Kidney (tissue), 14 donors: ENCODE data around the gene KRTAP1-1. TPM values are rescaled to one million over a fixed set of nuclear protein-coding genes. Genes with fewer than 3 reads are reported as not detected.

Source experiments
- DNase-seq, 5 donors: peaks; one replicate each; pipeline ENCODE4 v3.0.0-alpha.2; 2013 to 2020
- FAIRE-seq: peaks from 2 replicates; lab custom pipeline; 2012; peaks lifted over from hg19 to GRCh38; lab: Jason Lieb, UNC
- H3K27ac ChIP-seq, 2 donors: one replicate each; pipeline ENCODE4 v1.7.0; 2013; ENCODE audit warnings: low read depth in 2 of 2, low read length in 2 of 2, inconsistent platforms in 1 of 2
- H3K27me3 ChIP-seq: one replicate; pipeline ENCODE4 v1.7.1; 2013; ENCODE audit warnings: low read length, inconsistent platforms; ENCODE audit not compliant: control insufficient read depth, insufficient read depth
- H3K36me3 ChIP-seq, 3 donors: one replicate each; pipeline versions ENCODE4 v1.7.0 to v1.7.1; 2013; ENCODE audit warnings: low read length in 3 of 3, control low read depth in 1 of 3, inconsistent platforms in 1 of 3; ENCODE audit not compliant: insufficient read depth in 3 of 3, control insufficient read depth in 2 of 3
- H3K4me1 ChIP-seq, 3 donors: one replicate each; pipeline versions ENCODE4 v1.7.0 to v1.7.1; 2013; ENCODE audit warnings: low read length in 3 of 3, inconsistent platforms in 1 of 3, low read depth in 1 of 3; ENCODE audit not compliant: control insufficient read depth in 2 of 3, insufficient read depth in 2 of 3
- H3K4me3 ChIP-seq, 3 donors: one replicate each; pipeline versions ENCODE4 v1.7.0 to v1.8.1; 2013; ENCODE audit warnings: low read length in 3 of 3, control low read depth in 1 of 3, inconsistent platforms in 1 of 3
- H3K9ac ChIP-seq, 3 donors: one replicate each; pipeline versions ENCODE4 v1.7.0 to v1.7.1; 2013; ENCODE audit warnings: low read length in 3 of 3, control low read depth in 1 of 3, inconsistent platforms in 1 of 3
- H3K9me3 ChIP-seq, 3 donors: one replicate each; pipeline versions ENCODE4 v1.7.0 to v1.7.1; 2013; ENCODE audit warnings: low read length in 3 of 3, control low read depth in 1 of 3, inconsistent platforms in 1 of 3; ENCODE audit not compliant: control insufficient read depth in 2 of 3, insufficient read depth in 1 of 3
- intact Hi-C: fragments of 100-400 bp; cut with DNase I; formaldehyde crosslinking; loops from one replicate; pipeline ENCODE4 v1.11.1; 2022
- polyA plus RNA-seq: library from polyadenylated mRNA; stranded (reverse); fragments of 350-450 nt; fragmentation: Illumina TruSeq; extraction: RNeasy Lipid Tissue Mini Kit (QIAGEN cat#74804); gene quantifications from one replicate; pipeline ENCODE4 v1.2.3, GENCODE V29; 2014; ENCODE audit warnings: low read depth, low replicate concordance; ENCODE audit not compliant: insufficient read depth
- total RNA-seq: library from RNA; stranded (reverse); fragmentation: NEBNext Ultra II Directional; extraction: Animal tissue kit (Norgen Biotek cat#: 25700); gene quantifications from one replicate; pipeline ENCODE4 v1.2.1, GENCODE V29; 2021
- TF ChIP-seq, protein P1 (sequence below): IDR thresholded peaks from 3 replicates; pipeline ENCODE4 v1.5.1; 2012; ENCODE audit warnings: mild to moderate bottlenecking, moderate library complexity, borderline replicate concordance; ENCODE audit not compliant: insufficient read depth; ENCODE audit errors: extremely low read depth
- donor health status: control.
- donor health status: control.
- donor health status: control.
- donor health status: control.
- donor health status: control.
- donor health status: DM: yes; HTN: yes; CAD: no.
- donor health status: Normal renal cell carcinoma (clear cell type).

Gene KRTAP1-1
- total and polyA plus RNA-seq, 2 donors from 2014 or later, result not detected

DNA sequence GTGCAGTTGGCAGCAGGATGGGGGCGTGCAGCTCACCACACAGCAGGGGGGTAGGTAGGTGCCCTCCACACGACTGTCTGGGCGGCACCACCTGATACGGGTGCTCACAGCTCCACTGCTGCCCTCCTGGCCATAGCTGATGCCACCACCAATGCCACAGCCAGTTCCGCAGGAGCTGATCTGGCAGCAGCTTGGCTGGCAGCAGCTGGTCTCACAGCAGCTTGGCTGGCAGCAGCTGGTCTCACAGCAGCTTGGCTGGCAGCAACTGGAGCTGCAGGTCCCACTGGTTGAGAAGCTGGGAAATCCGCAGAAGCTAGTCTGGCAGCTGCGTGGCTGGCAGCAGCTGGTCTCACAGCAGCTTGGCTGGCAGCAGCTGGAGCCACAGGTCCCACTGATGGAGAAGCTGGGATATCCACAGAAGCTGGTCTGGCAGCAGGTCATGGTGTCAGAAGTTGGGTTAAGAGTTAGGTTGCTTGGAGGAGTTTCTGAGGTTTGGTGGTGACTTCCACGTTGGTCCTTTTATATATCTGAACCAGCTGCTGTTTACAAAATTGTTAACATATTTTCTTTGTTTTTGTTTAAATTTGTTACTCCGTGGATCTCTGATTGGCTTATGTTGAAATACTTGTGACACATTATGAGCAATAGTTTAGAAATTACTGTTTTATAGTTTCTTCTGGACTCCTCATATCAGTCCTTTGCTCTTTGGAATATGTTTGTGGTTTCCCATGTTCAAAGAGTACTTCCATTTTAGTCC is 14.4 kb downstream of the KRTAP1-1 start, which contains the start of gene KRTAP1-5:
Gene KRTAP1-5, minus strand, starts transcription at position 494 of the 757 bp plus-strand sequence. Its CDS starts 53 bp downstream, at position 441.
- Histone ChIP-seq H3K27me3 (no peaks in the 10 kb centered on the region), H3K9ac (no peak within 1 kb of the TSS), H3K36me3 (no peaks in the 10 kb centered on the region), H3K9me3 (no peaks in the 10 kb centered on the region), H3K27ac (no peak within 1 kb of the TSS), H3K4me3 (no peak within 1 kb of the TSS), H3K4me1 (no peaks in the 10 kb centered on the region)
- intact Hi-C loops, result no loop called here
- FAIRE-seq (no peak), DNase-seq (no peak)
- TF ChIP-seq, protein P1, sequence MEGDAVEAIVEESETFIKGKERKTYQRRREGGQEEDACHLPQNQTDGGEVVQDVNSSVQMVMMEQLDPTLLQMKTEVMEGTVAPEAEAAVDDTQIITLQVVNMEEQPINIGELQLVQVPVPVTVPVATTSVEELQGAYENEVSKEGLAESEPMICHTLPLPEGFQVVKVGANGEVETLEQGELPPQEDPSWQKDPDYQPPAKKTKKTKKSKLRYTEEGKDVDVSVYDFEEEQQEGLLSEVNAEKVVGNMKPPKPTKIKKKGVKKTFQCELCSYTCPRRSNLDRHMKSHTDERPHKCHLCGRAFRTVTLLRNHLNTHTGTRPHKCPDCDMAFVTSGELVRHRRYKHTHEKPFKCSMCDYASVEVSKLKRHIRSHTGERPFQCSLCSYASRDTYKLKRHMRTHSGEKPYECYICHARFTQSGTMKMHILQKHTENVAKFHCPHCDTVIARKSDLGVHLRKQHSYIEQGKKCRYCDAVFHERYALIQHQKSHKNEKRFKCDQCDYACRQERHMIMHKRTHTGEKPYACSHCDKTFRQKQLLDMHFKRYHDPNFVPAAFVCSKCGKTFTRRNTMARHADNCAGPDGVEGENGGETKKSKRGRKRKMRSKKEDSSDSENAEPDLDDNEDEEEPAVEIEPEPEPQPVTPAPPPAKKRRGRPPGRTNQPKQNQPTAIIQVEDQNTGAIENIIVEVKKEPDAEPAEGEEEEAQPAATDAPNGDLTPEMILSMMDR, result no peak

DNA sequence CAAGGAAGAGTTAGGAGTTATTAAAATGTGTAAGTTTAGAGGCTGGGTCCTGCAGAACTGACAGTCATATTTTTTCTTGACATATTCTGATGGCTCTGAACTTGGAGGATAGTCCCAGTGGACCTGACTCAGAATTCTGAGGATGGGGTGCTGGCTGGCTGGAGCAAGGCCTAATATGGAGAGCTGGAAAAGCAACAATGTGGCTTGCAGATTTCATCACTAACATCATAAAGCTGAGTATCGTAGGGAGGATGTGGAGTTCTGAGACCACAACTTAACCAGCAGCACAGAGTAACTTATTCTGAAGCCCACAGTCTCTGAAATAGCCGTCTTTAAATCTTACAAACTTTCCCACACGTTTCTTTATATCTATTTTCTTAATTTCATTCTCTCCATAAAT is 16.6 kb downstream of the KRTAP1-1 start:
- H3K36me3 ChIP-seq, result no peaks in the 10 kb centered on the region
- FAIRE-seq (no peak), DNase-seq (no peak)
- intact Hi-C loops, result no loop called here
- no peak overlapping the region for H3K4me3 ChIP-seq
- H3K27ac ChIP-seq, result no peak overlapping the region
- no peaks in the 10 kb centered on the region for H3K4me1 ChIP-seq
- H3K9me3 ChIP-seq, result peaks cover 0 to 9% (median 0%) of the 10 kb centered on the region in 3 donors
- no peaks in the 10 kb centered on the region for H3K27me3 ChIP-seq
- H3K9ac ChIP-seq, result no peak overlapping the region
- TF ChIP-seq, protein P1, result no peak

DNA sequence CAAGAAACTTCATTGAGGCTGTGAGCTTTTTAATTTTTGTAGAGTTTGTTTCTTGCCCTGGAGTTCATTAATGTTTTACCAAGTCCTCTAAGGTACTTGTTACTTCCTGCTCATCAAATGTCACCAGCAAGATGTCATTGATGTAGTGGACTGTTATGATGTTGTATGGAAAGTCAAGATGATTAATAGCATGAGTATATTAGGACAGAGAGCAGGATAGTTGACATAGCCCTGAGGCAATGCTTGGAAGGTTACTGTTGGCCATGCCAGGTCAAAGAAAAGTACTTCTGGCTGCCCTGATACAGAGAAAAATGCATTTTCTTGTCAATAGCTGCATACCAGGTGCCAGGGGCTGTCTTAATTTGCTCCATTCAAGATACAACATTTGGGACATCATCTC is 20.9 kb downstream of the KRTAP1-1 start:
- Histone ChIP-seq H3K27me3 (no peaks in the 10 kb centered on the region), H3K9me3 (peaks cover 0 to 9% (median 0%) of the 10 kb centered on the region in 3 donors), H3K27ac (no peak overlapping the region), H3K4me3 (no peak overlapping the region), H3K9ac (no peak overlapping the region), H3K4me1 (no peaks in the 10 kb centered on the region), H3K36me3 (no peaks in the 10 kb centered on the region)
- TF ChIP-seq, protein P1, result no peak
- DNase-seq (no peak), FAIRE-seq (no peak)
- intact Hi-C loops, result no loop called here

DNA sequence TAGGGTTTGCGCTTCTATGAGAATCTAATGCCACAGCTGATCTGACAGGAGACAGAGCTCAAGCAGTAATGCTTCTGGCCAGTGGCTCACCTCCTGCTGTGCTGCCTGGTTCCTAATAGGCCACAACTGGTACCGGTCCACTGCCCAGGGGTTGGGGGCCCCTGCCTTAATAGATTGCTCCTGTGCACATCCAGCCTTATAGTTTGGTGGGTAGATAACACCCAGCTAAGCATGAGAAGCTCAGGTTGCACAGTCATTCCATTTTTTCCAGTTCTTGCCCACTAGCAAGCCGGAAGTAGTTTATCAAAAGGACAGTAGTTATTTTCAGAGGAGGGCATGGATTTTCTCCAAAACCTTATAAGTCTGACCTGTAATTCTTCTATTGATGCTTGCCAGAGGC is 21.8 kb downstream of the KRTAP1-1 start:
- FAIRE-seq, result no peak
- Histone ChIP-seq H3K9ac (no peak overlapping the region), H3K36me3 (no peaks in the 10 kb centered on the region), H3K27me3 (no peaks in the 10 kb centered on the region), H3K27ac (no peak overlapping the region), H3K4me3 (no peak overlapping the region), H3K4me1 (no peaks in the 10 kb centered on the region), H3K9me3 (peaks cover 0 to 9% (median 0%) of the 10 kb centered on the region in 3 donors)
- intact Hi-C loops, result no loop called here
- no peak for DNase-seq
- TF ChIP-seq, protein P1, result no peak
